WTC11 (cell line): ENCODE data around the gene CACNB1. TPM values are rescaled to one million over a fixed set of nuclear protein-coding genes. Genes with fewer than 3 reads are reported as not detected.

ENCODE experiments used
- ATAC-seq: fragments of 200-7000 bp; cut with Tn5 transposase; 2 replicates; pipeline ENCODE4 v1.10.0; 2021; ENCODE audit warnings: mild to moderate bottlenecking, moderate library complexity
- CTCF ChIA-PET: fragments of 300-600 bp; sonication (Branson Sonifier 250); formaldehyde crosslinking; loops from one replicate; lab custom pipeline; 2021; ENCODE audit warnings: antibody characterized with exemption; lab: Charles Lee
- POLR2A ChIA-PET: fragments of 350-600 bp; sonication (Branson Sonifier 250); formaldehyde crosslinking; loops from one replicate; lab custom pipeline; 2021; ENCODE audit warnings: antibody characterized with exemption; lab: Charles Lee
- DNase-seq: peaks from one replicate; pipeline ENCODE4 v3.0.0; 2021; ENCODE audit warnings: low spot score
- H3K27ac Mint-ChIP-seq: 2 replicates; pipeline ENCODE4 v1.8.0; 2021; ENCODE audit warnings: mixed read lengths
- H3K27me3 Mint-ChIP-seq: 2 replicates; pipeline ENCODE4 v1.8.0; 2021; ENCODE audit warnings: low read depth, mild to moderate bottlenecking, moderate library complexity, mixed read lengths
- H3K36me3 Mint-ChIP-seq: 2 replicates; pipeline ENCODE4 v1.8.0; 2021; ENCODE audit warnings: mixed read lengths
- H3K4me1 Mint-ChIP-seq: 2 replicates; pipeline ENCODE4 v1.8.0; 2022; ENCODE audit warnings: mixed read lengths
- H3K4me3 Mint-ChIP-seq: 2 replicates; pipeline ENCODE4 v1.8.0; 2021; ENCODE audit warnings: mild to moderate bottlenecking, moderate library complexity, mixed read lengths
- H3K9me3 Mint-ChIP-seq: 2 replicates; pipeline ENCODE4 v1.8.0; 2021; ENCODE audit warnings: mixed read lengths
- ATF1 ChIP-seq: sonication (generic); formaldehyde crosslinking; IDR thresholded peaks from 2 replicates; pipeline ENCODE4 v1.8.1; 2023; ENCODE audit warnings: mild to moderate bottlenecking, moderate library complexity, missing genetic modification reagents
- CBFB ChIP-seq: sonication (generic); formaldehyde crosslinking; IDR thresholded peaks from 2 replicates; pipeline ENCODE4 v1.8.1; 2022; ENCODE audit warnings: mild to moderate bottlenecking, low read depth, missing genetic modification reagents
- FOXJ3 ChIP-seq: sonication (generic); formaldehyde crosslinking; IDR thresholded peaks from 2 replicates; pipeline ENCODE4 v1.9.0; 2021; ENCODE audit warnings: missing genetic modification reagents, mild to moderate bottlenecking, borderline replicate concordance
- GABPB1 ChIP-seq: sonication (generic); formaldehyde crosslinking; IDR thresholded peaks from 2 replicates; pipeline ENCODE4 v1.8.1; 2023; ENCODE audit warnings: mild to moderate bottlenecking, missing genetic modification reagents
- MYBL2 ChIP-seq: sonication (generic); formaldehyde crosslinking; IDR thresholded peaks from 2 replicates; pipeline ENCODE4 v1.8.1; 2023; ENCODE audit warnings: mild to moderate bottlenecking, moderate library complexity, missing genetic modification reagents
- TCF7 ChIP-seq: sonication (generic); formaldehyde crosslinking; IDR thresholded peaks from 2 replicates; pipeline ENCODE4 v1.8.0; 2022; ENCODE audit warnings: mild to moderate bottlenecking, low read depth, missing genetic modification reagents, moderate library complexity
- ZNF121 ChIP-seq: sonication (generic); formaldehyde crosslinking; IDR thresholded peaks from 2 replicates; pipeline ENCODE4 v1.8.0; 2023; ENCODE audit warnings: missing genetic modification reagents
- ZNF232 ChIP-seq: sonication (generic); formaldehyde crosslinking; IDR thresholded peaks from 2 replicates; pipeline ENCODE4 v1.8.0; 2022; ENCODE audit warnings: mild to moderate bottlenecking, missing genetic modification reagents
- ZNF396 ChIP-seq: fragments of 250-450 bp; sonication (Bioruptor Pico); IDR thresholded peaks from 2 replicates; pipeline ENCODE4 v1.8.0; 2021; ENCODE audit warnings: mild to moderate bottlenecking, moderate library complexity, borderline replicate concordance
- total RNA-seq: library from RNA; stranded (reverse); gene quantifications from 3 replicates; pipeline ENCODE4 v1.2.3, GENCODE V29; 2021
- TF ChIP-seq, protein P1 (sequence below): sonication (generic); formaldehyde crosslinking; IDR thresholded peaks from 2 replicates; pipeline ENCODE4 v1.8.1; 2023; ENCODE audit warnings: mild to moderate bottlenecking, missing genetic modification reagents, moderate library complexity
- TF ChIP-seq, protein P2 (sequence below): sonication (generic); formaldehyde crosslinking; IDR thresholded peaks from 2 replicates; pipeline ENCODE4 v1.8.0; 2022; ENCODE audit warnings: mild to moderate bottlenecking, missing genetic modification reagents
- TF ChIP-seq, protein P3 (sequence below): sonication (generic); formaldehyde crosslinking; IDR thresholded peaks from 2 replicates; pipeline ENCODE4 v1.8.0; 2023; ENCODE audit warnings: mild to moderate bottlenecking, missing genetic modification reagents
- TF ChIP-seq, protein P4 (sequence below): sonication (generic); formaldehyde crosslinking; IDR thresholded peaks from 2 replicates; pipeline ENCODE4 v1.8.0; 2023; ENCODE audit warnings: missing genetic modification reagents
- TF ChIP-seq, protein P5 (sequence below): sonication (generic); formaldehyde crosslinking; IDR thresholded peaks from 2 replicates; pipeline ENCODE4 v1.8.0; 2022; ENCODE audit warnings: mild to moderate bottlenecking, missing genetic modification reagents
- TF ChIP-seq, protein P6 (sequence below): sonication (generic); formaldehyde crosslinking; IDR thresholded peaks from 2 replicates; pipeline ENCODE4 v1.8.1; 2022; ENCODE audit warnings: mild to moderate bottlenecking, missing genetic modification reagents, moderate library complexity, borderline replicate concordance

CACNB1 gene
- total RNA-seq, 1 experiment from 2014 or later: 17.0 TPM

DNA sequence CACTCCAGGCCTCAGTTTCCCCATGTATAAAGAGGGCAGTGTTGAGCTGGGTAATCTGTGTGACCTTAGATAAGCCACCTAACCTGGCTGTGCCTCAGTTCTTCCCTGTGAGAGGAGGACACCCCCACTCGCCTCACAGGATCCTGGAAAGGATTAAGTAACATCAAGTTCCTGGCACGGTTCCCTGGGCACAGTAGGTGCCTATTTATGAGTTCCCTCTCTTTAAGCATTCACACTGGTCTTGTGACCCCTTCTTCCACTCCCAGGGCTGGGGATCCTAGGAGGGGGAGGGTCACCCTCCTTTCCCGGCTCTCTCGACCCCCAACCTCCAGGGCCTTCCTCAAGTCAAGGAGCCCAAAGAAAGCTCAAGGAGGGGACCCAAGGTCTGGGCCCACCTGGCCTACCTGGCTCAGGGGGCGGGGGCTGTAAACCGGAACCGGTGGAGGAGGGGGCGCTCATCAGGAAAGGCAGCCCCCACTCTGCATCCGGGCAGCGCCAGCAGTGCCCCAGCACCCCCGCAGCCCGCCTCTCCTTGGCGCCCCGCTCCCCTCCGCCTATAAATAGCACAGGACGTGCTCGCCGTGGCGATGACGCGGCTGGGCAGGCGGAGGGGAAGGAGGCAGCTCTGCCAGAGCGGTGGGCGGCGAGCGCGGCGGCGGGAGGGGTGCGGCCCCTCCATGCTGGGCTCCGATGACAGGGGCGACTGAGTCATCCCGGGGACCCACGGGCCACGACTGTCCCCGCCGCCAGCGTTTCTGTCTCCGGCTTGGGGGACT, 12.0 kb upstream of the CACNB1 start (continued):
- TF ChIP-seq, protein P1, sequence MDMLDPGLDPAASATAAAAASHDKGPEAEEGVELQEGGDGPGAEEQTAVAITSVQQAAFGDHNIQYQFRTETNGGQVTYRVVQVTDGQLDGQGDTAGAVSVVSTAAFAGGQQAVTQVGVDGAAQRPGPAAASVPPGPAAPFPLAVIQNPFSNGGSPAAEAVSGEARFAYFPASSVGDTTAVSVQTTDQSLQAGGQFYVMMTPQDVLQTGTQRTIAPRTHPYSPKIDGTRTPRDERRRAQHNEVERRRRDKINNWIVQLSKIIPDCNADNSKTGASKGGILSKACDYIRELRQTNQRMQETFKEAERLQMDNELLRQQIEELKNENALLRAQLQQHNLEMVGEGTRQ: peak; percentile 10; the same call in 1 of the 2 replicates
- TF ChIP-seq ZNF232 (CRISPR knock-in tag) (no peak), TCF7 (CRISPR knock-in tag) (0 out of 2 replicates have a peak, but pooled peaks have one; percentile 26), ZNF121 (no peak)
- TF ChIP-seq, protein P2, sequence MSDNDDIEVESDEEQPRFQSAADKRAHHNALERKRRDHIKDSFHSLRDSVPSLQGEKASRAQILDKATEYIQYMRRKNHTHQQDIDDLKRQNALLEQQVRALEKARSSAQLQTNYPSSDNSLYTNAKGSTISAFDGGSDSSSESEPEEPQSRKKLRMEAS: peak; percentile 10; the same call in 1 of the 2 replicates

DNA sequence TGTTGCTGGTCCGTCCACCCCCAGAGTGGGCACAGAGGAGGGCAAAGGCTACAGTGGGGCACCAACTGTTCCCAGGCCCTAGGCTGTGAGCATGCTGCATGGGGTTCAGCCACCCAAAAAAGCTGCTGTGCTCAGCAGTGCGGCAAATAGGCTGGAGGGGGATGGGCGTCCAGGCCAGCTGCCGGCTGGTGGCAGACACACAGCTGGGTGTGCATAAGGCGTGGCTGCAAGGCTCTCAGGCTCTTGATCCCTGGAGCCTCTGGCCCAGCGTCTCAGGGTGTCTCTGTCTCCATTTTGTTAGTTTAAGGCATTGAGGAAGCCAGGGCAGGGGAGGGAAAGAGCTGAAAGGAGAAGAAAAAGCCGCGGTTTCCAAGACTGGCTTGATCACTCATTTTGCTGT, 11.4 kb upstream of the CACNB1 start:
- DNase-seq: no peak
- TF ChIP-seq, protein P3, sequence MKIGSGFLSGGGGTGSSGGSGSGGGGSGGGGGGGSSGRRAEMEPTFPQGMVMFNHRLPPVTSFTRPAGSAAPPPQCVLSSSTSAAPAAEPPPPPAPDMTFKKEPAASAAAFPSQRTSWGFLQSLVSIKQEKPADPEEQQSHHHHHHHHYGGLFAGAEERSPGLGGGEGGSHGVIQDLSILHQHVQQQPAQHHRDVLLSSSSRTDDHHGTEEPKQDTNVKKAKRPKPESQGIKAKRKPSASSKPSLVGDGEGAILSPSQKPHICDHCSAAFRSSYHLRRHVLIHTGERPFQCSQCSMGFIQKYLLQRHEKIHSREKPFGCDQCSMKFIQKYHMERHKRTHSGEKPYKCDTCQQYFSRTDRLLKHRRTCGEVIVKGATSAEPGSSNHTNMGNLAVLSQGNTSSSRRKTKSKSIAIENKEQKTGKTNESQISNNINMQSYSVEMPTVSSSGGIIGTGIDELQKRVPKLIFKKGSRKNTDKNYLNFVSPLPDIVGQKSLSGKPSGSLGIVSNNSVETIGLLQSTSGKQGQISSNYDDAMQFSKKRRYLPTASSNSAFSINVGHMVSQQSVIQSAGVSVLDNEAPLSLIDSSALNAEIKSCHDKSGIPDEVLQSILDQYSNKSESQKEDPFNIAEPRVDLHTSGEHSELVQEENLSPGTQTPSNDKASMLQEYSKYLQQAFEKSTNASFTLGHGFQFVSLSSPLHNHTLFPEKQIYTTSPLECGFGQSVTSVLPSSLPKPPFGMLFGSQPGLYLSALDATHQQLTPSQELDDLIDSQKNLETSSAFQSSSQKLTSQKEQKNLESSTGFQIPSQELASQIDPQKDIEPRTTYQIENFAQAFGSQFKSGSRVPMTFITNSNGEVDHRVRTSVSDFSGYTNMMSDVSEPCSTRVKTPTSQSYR (CRISPR knock-in tag): 0 out of 2 replicates have a peak, but pooled peaks have one; percentile 40
- TF ChIP-seq MYBL2 (CRISPR knock-in tag) (no peak), ZNF121 (no peak), ZNF396 (CRISPR knock-in tag) (no peak)
- TF ChIP-seq, protein P4, sequence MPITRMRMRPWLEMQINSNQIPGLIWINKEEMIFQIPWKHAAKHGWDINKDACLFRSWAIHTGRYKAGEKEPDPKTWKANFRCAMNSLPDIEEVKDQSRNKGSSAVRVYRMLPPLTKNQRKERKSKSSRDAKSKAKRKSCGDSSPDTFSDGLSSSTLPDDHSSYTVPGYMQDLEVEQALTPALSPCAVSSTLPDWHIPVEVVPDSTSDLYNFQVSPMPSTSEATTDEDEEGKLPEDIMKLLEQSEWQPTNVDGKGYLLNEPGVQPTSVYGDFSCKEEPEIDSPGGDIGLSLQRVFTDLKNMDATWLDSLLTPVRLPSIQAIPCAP (CRISPR knock-in tag): no peak

DNA sequence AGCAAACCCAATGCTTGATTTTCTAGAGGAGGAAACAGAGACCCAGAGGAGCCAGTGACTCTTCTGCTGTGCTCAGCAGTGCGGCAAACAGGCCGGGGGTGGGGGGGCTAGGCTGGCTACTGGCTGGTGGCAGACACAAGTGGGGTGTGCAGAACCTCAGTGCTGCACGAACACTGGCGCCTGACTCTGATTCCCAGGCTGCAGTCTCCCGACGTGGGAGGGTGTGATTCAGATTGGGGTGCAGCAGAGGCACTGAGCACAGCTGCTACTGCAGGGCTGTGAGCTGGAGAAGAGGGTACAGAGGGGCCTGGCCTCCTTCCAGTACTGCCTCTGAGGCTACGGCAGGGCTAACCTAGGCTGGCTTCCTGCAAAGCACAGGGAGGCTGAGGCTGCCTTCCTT, 10.7 kb upstream of the CACNB1 start:
- peaks cover 42% of the 10 kb centered on the region for H3K4me1 Mint-ChIP-seq
- H3K9me3 Mint-ChIP-seq: no peaks in the 10 kb centered on the region
- CTCF ChIA-PET: interaction anchor here (1.0 to 15.9 kb wide), 10 partner anchors 11 to 45 kb away, joined by 3 to 626 read pairs (median 20); partner anchors contain the start of genes CACNB1 and STAC2
- ATAC-seq: no peak
- DNase-seq: no peak
- no peak overlapping the region for H3K4me3 Mint-ChIP-seq
- H3K27me3 Mint-ChIP-seq: peaks cover 7% of the 10 kb centered on the region
- POLR2A ChIA-PET: interaction anchor here (1.5 kb wide), 1 partner anchor 37 kb away, joined by 5 read pairs; no protein-coding TSS in a partner anchor
- peaks cover 20% of the 10 kb centered on the region for H3K36me3 Mint-ChIP-seq
- TF ChIP-seq, protein P5, sequence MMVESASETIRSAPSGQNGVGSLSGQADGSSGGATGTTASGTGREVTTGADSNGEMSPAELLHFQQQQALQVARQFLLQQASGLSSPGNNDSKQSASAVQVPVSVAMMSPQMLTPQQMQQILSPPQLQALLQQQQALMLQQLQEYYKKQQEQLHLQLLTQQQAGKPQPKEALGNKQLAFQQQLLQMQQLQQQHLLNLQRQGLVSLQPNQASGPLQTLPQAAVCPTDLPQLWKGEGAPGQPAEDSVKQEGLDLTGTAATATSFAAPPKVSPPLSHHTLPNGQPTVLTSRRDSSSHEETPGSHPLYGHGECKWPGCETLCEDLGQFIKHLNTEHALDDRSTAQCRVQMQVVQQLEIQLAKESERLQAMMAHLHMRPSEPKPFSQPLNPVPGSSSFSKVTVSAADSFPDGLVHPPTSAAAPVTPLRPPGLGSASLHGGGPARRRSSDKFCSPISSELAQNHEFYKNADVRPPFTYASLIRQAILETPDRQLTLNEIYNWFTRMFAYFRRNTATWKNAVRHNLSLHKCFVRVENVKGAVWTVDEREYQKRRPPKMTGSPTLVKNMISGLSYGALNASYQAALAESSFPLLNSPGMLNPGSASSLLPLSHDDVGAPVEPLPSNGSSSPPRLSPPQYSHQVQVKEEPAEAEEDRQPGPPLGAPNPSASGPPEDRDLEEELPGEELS (CRISPR knock-in tag): no peak
- no peak for TF ChIP-seq GABPB1
- no peak for TF ChIP-seq FOXJ3 (CRISPR knock-in tag)
- TF ChIP-seq, protein P6, sequence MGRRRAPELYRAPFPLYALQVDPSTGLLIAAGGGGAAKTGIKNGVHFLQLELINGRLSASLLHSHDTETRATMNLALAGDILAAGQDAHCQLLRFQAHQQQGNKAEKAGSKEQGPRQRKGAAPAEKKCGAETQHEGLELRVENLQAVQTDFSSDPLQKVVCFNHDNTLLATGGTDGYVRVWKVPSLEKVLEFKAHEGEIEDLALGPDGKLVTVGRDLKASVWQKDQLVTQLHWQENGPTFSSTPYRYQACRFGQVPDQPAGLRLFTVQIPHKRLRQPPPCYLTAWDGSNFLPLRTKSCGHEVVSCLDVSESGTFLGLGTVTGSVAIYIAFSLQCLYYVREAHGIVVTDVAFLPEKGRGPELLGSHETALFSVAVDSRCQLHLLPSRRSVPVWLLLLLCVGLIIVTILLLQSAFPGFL (CRISPR knock-in tag): no peak
- TF ChIP-seq ATF1 (CRISPR knock-in tag): no peak
- no peak for TF ChIP-seq ZNF396 (CRISPR knock-in tag)
- TF ChIP-seq CBFB: no peak
- no peak overlapping the region for H3K27ac Mint-ChIP-seq

More for the DNA sequence above, 11.4 kb upstream of the CACNB1 start:
- H3K36me3 Mint-ChIP-seq: peaks cover 14% of the 10 kb centered on the region
- ChIA-PET CTCF (interaction anchor here (1.0 to 15.9 kb wide), 11 partner anchors 10 to 56 kb away, joined by 3 to 626 read pairs (median 13); partner anchors contain the start of genes CACNB1 and STAC2), POLR2A (interaction anchor here (0.8 to 1.5 kb wide), 3 partner anchors 9 to 36 kb away, joined by 3 to 7 read pairs (median 5); partner anchors contain the start of gene RPL19)
- no peaks in the 10 kb centered on the region for H3K9me3 Mint-ChIP-seq
- H3K4me3 Mint-ChIP-seq: peak overlapping the region; percentile 64
- no peak for ATAC-seq
- H3K4me1 Mint-ChIP-seq: peaks cover 45% of the 10 kb centered on the region
- peaks cover 7% of the 10 kb centered on the region for H3K27me3 Mint-ChIP-seq
- H3K27ac Mint-ChIP-seq: no peak overlapping the region
